ENCODE measurements around the gene AGBL4. TPM values are rescaled to one million over a fixed set of nuclear protein-coding genes. Genes with fewer than 3 reads are reported as not detected.

Gene AGBL4
- total and polyA plus RNA-seq, 7 experiments from 2014 or later: 0.27 TPM; not detected in 6

DNA sequence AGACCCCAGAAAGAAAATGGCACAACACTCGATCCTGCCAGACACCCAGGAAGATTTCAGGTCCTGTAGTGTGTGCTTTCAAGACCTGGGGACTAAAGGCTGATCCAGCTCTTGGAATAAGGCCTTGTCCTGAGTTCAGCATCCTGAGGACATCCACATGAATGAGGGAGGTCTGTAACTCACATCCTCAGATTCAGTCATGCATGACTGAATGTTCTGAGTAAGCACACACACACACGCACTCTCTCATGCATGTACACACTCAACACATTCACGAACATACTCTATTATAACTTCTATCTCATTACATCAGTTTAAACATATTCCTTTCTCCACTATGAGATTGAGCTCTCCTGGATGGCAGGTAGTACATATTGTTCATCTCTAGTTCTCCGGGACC, 973.7 kb downstream of the AGBL4 start:
- no peak overlapping the region for H3K4me3 Mint-ChIP-seq
- H3K27ac Mint-ChIP-seq: no peak overlapping the region
- Histone ChIP-seq H3K4me3 (ENCODE audit: low read length) (no peak overlapping the region), H3K36me3 (ENCODE audit: control insufficient read depth in 2 of 3, insufficient read depth in 3 of 3, low read length in 3 of 3) (no peaks in the 10 kb centered on the region), H3K27ac (ENCODE audit: low read depth, low read length) (no peak overlapping the region), H3K4me1 (ENCODE audit: control insufficient read depth in 2 of 2, insufficient read depth in 2 of 2, low read length in 2 of 2) (no peaks in the 10 kb centered on the region), H3K27me3 (ENCODE audit: control insufficient read depth in 2 of 2, insufficient read depth in 2 of 2, low read length in 2 of 2) (no peaks in the 10 kb centered on the region), H3K9me3 (ENCODE audit: control insufficient read depth in 2 of 3, low read length in 3 of 3) (no peaks in the 10 kb centered on the region)
- H3K36me3 Mint-ChIP-seq: no peaks in the 10 kb centered on the region
- H3K4me1 Mint-ChIP-seq: no peaks in the 10 kb centered on the region
- H3K27me3 Mint-ChIP-seq: peaks cover 0 to 12% (median 3%) of the 10 kb centered on the region in 5 donors
- intact Hi-C loops (cut with micrococcal nuclease): no loop called here
- ChIA-PET CTCF (no interaction called here), POLR2A (no interaction called here)
- ATAC-seq (no peak), DNase-seq (no peak)
- peaks cover 0 to 3% (median 0%) of the 10 kb centered on the region in 11 donors for H3K9me3 Mint-ChIP-seq

GRCh38 chr1:49048188-49048587, 975.6 kb downstream of the AGBL4 start:
- Histone ChIP-seq H3K27ac (ENCODE audit: low read depth, low read length) (no peak overlapping the region), H3K36me3 (ENCODE audit: control insufficient read depth in 2 of 3, insufficient read depth in 3 of 3, low read length in 3 of 3) (no peaks in the 10 kb centered on the region), H3K9me3 (ENCODE audit: control insufficient read depth in 2 of 3, low read length in 3 of 3) (no peaks in the 10 kb centered on the region), H3K4me3 (ENCODE audit: low read length) (no peak overlapping the region), H3K4me1 (ENCODE audit: control insufficient read depth in 2 of 2, insufficient read depth in 2 of 2, low read length in 2 of 2) (no peaks in the 10 kb centered on the region), H3K27me3 (ENCODE audit: control insufficient read depth in 2 of 2, insufficient read depth in 2 of 2, low read length in 2 of 2) (no peaks in the 10 kb centered on the region)
- H3K4me1 Mint-ChIP-seq: no peaks in the 10 kb centered on the region
- ChIA-PET POLR2A (no interaction called here), CTCF (no interaction called here)
- H3K36me3 Mint-ChIP-seq: no peaks in the 10 kb centered on the region
- H3K27me3 Mint-ChIP-seq: peaks cover 0 to 10% (median 3%) of the 10 kb centered on the region in 5 donors
- H3K9me3 Mint-ChIP-seq: peaks cover 0 to 3% (median 0%) of the 10 kb centered on the region in 11 donors
- H3K4me3 Mint-ChIP-seq: no peak overlapping the region
- DNase-seq (no peak), ATAC-seq (no peak)
- H3K27ac Mint-ChIP-seq: no peak overlapping the region
- intact Hi-C loops (cut with micrococcal nuclease): no loop called here

- Histone ChIP-seq H3K9me3 (ENCODE audit: control insufficient read depth in 2 of 3, low read length in 3 of 3) (no peaks in the 10 kb centered on the region), H3K27ac (ENCODE audit: low read depth, low read length) (no peak overlapping the region), H3K4me3 (ENCODE audit: low read length) (no peak overlapping the region), H3K36me3 (ENCODE audit: control insufficient read depth in 2 of 3, insufficient read depth in 3 of 3, low read length in 3 of 3) (no peaks in the 10 kb centered on the region), H3K27me3 (ENCODE audit: control insufficient read depth in 2 of 2, insufficient read depth in 2 of 2, low read length in 2 of 2) (no peaks in the 10 kb centered on the region), H3K4me1 (ENCODE audit: control insufficient read depth in 2 of 2, insufficient read depth in 2 of 2, low read length in 2 of 2) (no peaks in the 10 kb centered on the region)
- DNase-seq (no peak), ATAC-seq (no peak)
- H3K27ac Mint-ChIP-seq: no peak overlapping the region
- no peak overlapping the region for H3K4me3 Mint-ChIP-seq
- POLR2A ChIA-PET: no interaction called here
- intact Hi-C loops (cut with micrococcal nuclease): no loop called here
- no peaks in the 10 kb centered on the region for H3K36me3 Mint-ChIP-seq
- peaks cover 0 to 15% (median 0%) of the 10 kb centered on the region in 5 donors for H3K27me3 Mint-ChIP-seq
- no peaks in the 10 kb centered on the region for H3K4me1 Mint-ChIP-seq
- peaks cover 0 to 3% (median 0%) of the 10 kb centered on the region in 11 donors for H3K9me3 Mint-ChIP-seq
- CTCF ChIA-PET: no interaction called here
Measured at GRCh38 chr1:49046305-49046704, 977.4 kb downstream of the AGBL4 start.

DNA sequence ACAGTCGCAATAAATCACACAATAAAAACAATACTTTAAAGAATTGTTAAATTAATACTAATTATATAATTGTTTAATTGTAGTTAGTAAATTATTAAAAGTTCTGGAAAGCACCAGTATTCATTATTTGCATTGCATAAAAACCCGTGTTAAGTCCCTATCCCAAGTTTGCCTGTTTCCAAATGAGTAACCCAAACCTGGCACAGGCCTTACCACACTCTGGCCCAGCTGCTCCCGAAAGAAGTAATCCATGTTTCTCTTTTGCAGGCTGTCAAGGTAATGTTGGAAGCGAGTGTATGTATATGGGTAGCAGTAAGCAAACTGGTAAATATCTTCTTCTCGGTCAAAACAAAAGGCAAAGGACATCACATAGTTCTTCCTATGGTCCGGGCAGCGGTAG, 978.4 kb downstream of the AGBL4 start:
- ChIA-PET CTCF (no interaction called here), POLR2A (no interaction called here)
- ATAC-seq: no peak
- Mint-ChIP-seq H3K9me3 (peaks cover 0 to 5% (median 0%) of the 10 kb centered on the region in 11 donors), H3K4me1 (no peaks in the 10 kb centered on the region), H3K36me3 (no peaks in the 10 kb centered on the region), H3K27me3 (peaks cover 0 to 15% (median 0%) of the 10 kb centered on the region in 5 donors), H3K27ac (no peak overlapping the region), H3K4me3 (no peak overlapping the region)
- Histone ChIP-seq H3K4me3 (ENCODE audit: low read length) (no peak overlapping the region), H3K27ac (ENCODE audit: low read depth, low read length) (no peak overlapping the region), H3K9me3 (ENCODE audit: control insufficient read depth in 2 of 3, low read length in 3 of 3) (no peaks in the 10 kb centered on the region), H3K36me3 (ENCODE audit: control insufficient read depth in 2 of 3, insufficient read depth in 3 of 3, low read length in 3 of 3) (no peaks in the 10 kb centered on the region), H3K27me3 (ENCODE audit: control insufficient read depth in 2 of 2, insufficient read depth in 2 of 2, low read length in 2 of 2) (no peaks in the 10 kb centered on the region), H3K4me1 (ENCODE audit: control insufficient read depth in 2 of 2, insufficient read depth in 2 of 2, low read length in 2 of 2) (no peaks in the 10 kb centered on the region)
- DNase-seq: no peak
- intact Hi-C loops (cut with micrococcal nuclease): no loop called here

- ATAC-seq: no peak
- intact Hi-C loops (cut with micrococcal nuclease): no loop called here
- H3K9me3 Mint-ChIP-seq: peaks cover 0 to 9% (median 0%) of the 10 kb centered on the region in 11 donors
- no peak overlapping the region for H3K27ac ChIP-seq (ENCODE audit: low read depth, low read length)
- no peaks in the 10 kb centered on the region for H3K36me3 Mint-ChIP-seq
- no peaks in the 10 kb centered on the region for H3K9me3 ChIP-seq (ENCODE audit: control insufficient read depth in 2 of 3, low read length in 3 of 3)
- no peak overlapping the region for H3K27ac Mint-ChIP-seq
- no peaks in the 10 kb centered on the region for H3K27me3 ChIP-seq (ENCODE audit: control insufficient read depth in 2 of 2, insufficient read depth in 2 of 2, low read length in 2 of 2)
- H3K27me3 Mint-ChIP-seq: peaks cover 0 to 13% (median 0%) of the 10 kb centered on the region in 5 donors
- H3K36me3 ChIP-seq (ENCODE audit: control insufficient read depth in 2 of 3, insufficient read depth in 3 of 3, low read length in 3 of 3): no peaks in the 10 kb centered on the region
- H3K4me3 ChIP-seq (ENCODE audit: low read length): no peak overlapping the region
- ChIA-PET CTCF (no interaction called here), POLR2A (no interaction called here)
- DNase-seq: no peak
- H3K4me1 Mint-ChIP-seq: no peaks in the 10 kb centered on the region
- H3K4me3 Mint-ChIP-seq: no peak overlapping the region
- H3K4me1 ChIP-seq (ENCODE audit: control insufficient read depth in 2 of 2, insufficient read depth in 2 of 2, low read length in 2 of 2): no peaks in the 10 kb centered on the region
Measured at GRCh38 chr1:49036700-49037099, 987.1 kb downstream of the AGBL4 start.

GRCh38 chr1:49028396-49028795, 995.4 kb downstream of the AGBL4 start:
- ChIA-PET POLR2A (no interaction called here), CTCF (no interaction called here)
- no peaks in the 10 kb centered on the region for H3K4me1 ChIP-seq (ENCODE audit: control insufficient read depth in 2 of 2, insufficient read depth in 2 of 2, low read length in 2 of 2)
- no peak overlapping the region for H3K27ac ChIP-seq (ENCODE audit: low read depth, low read length)
- no peaks in the 10 kb centered on the region for H3K27me3 ChIP-seq (ENCODE audit: control insufficient read depth in 2 of 2, insufficient read depth in 2 of 2, low read length in 2 of 2)
- DNase-seq (no peak), ATAC-seq (no peak)
- no peak overlapping the region for H3K4me3 Mint-ChIP-seq
- no peak overlapping the region for H3K4me3 ChIP-seq (ENCODE audit: low read length)
- H3K27ac Mint-ChIP-seq: no peak overlapping the region
- H3K4me1 Mint-ChIP-seq: no peaks in the 10 kb centered on the region
- H3K36me3 Mint-ChIP-seq: peaks cover 0 to 8% (median 0%) of the 10 kb centered on the region in 5 donors
- H3K36me3 ChIP-seq (ENCODE audit: control insufficient read depth in 2 of 3, insufficient read depth in 3 of 3, low read length in 3 of 3): no peaks in the 10 kb centered on the region
- intact Hi-C loops (cut with micrococcal nuclease): no loop called here
- H3K27me3 Mint-ChIP-seq: peaks cover 0 to 8% (median 0%) of the 10 kb centered on the region in 5 donors
- H3K9me3 Mint-ChIP-seq: peaks cover 0 to 25% (median 10%) of the 10 kb centered on the region in 11 donors
- H3K9me3 ChIP-seq (ENCODE audit: control insufficient read depth in 2 of 3, low read length in 3 of 3): no peaks in the 10 kb centered on the region

- no peaks in the 10 kb centered on the region for H3K9me3 ChIP-seq (ENCODE audit: control insufficient read depth in 2 of 3, low read length in 3 of 3)
- Mint-ChIP-seq H3K4me3 (peak overlapping the region in 1 of 10 donors; percentile 41), H3K27me3 (peaks cover 0 to 8% (median 0%) of the 10 kb centered on the region in 5 donors), H3K9me3 (peaks cover 0 to 28% (median 9%) of the 10 kb centered on the region in 11 donors), H3K4me1 (no peaks in the 10 kb centered on the region), H3K36me3 (peaks cover 0 to 8% (median 0%) of the 10 kb centered on the region in 5 donors), H3K27ac (no peak overlapping the region)
- H3K36me3 ChIP-seq (ENCODE audit: control insufficient read depth in 2 of 3, insufficient read depth in 3 of 3, low read length in 3 of 3): no peaks in the 10 kb centered on the region
- H3K27ac ChIP-seq (ENCODE audit: low read depth, low read length): no peak overlapping the region
- H3K27me3 ChIP-seq (ENCODE audit: control insufficient read depth in 2 of 2, insufficient read depth in 2 of 2, low read length in 2 of 2): no peaks in the 10 kb centered on the region
- H3K4me3 ChIP-seq (ENCODE audit: low read length): no peak overlapping the region
- H3K4me1 ChIP-seq (ENCODE audit: control insufficient read depth in 2 of 2, insufficient read depth in 2 of 2, low read length in 2 of 2): no peaks in the 10 kb centered on the region
- DNase-seq: no peak
- CTCF ChIA-PET: no interaction called here
- POLR2A ChIA-PET: no interaction called here
- intact Hi-C loops (cut with micrococcal nuclease): no loop called here
- no peak for ATAC-seq
Measured at GRCh38 chr1:49026230-49026811, 997.4 kb downstream of the AGBL4 start.

All from naive thymus-derived CD4-positive, alpha-beta T cell (primary cell).